A673 (cell line): Measurements from ENCODE around the gene ERBIN. TPM values are rescaled to one million over a fixed set of nuclear protein-coding genes. Genes with fewer than 3 reads are reported as not detected.

Experiments
- BruUV-seq: library from RNA; stranded (reverse); fragments of 400-500 nt; replicated peaks from 2 replicates; lab custom pipeline; 2021; lab: Mats Ljungman, UMichigan
- CTCF ChIA-PET: fragments of 300-600 bp; sonication (Branson Sonifier 250); formaldehyde crosslinking; loops from one replicate; lab custom pipeline; 2022; ENCODE audit warnings: antibody characterized with exemption; lab: Charles Lee
- POLR2A ChIA-PET: fragments of 300-600 bp; sonication (Branson Sonifier 250); formaldehyde crosslinking; loops from one replicate; lab custom pipeline; 2022; ENCODE audit warnings: antibody characterized with exemption; ENCODE audit not compliant: low non-redundant PET; lab: Charles Lee
- DNase-seq: peaks from one replicate; pipeline ENCODE4 v3.0.0-alpha.2; 2015; ENCODE audit warnings: low spot score
- H3K27ac ChIP-seq: fragments of 200-600 bp; sonication (generic); 2 replicates; pipeline ENCODE4 v1.5.1; 2016; ENCODE audit warnings: mixed run types, low read depth, mild to moderate bottlenecking, mixed read lengths, antibody characterized with exemption, low read length; ENCODE audit not compliant: poor library complexity, severe bottlenecking
- H3K27me3 ChIP-seq: fragments of 200-600 bp; sonication (generic); replicated peaks from 2 replicates; pipeline ENCODE4 v1.6.1; 2017; ENCODE audit warnings: mixed run types, low read depth, mild to moderate bottlenecking, mixed read lengths, antibody characterized with exemption, low read length; ENCODE audit not compliant: insufficient read depth, poor library complexity
- H3K36me3 ChIP-seq: fragments of 200-600 bp; sonication (generic); 2 replicates; pipeline ENCODE4 v1.6.1; 2016; ENCODE audit warnings: mixed run types, mild to moderate bottlenecking, mixed read lengths, antibody characterized with exemption, low read length; ENCODE audit not compliant: insufficient read depth, poor library complexity, severe bottlenecking
- H3K4me1 ChIP-seq: fragments of 200-600 bp; sonication (generic); 2 replicates; pipeline ENCODE4 v1.6.1; 2017; ENCODE audit warnings: mixed run types, mild to moderate bottlenecking, mixed read lengths, antibody characterized with exemption, low read length; ENCODE audit not compliant: insufficient read depth, poor library complexity, severe bottlenecking
- H3K4me3 ChIP-seq: fragments of 200-600 bp; sonication (generic); 2 replicates; pipeline ENCODE4 v1.5.1; 2016; ENCODE audit warnings: low read depth, mixed run types, mild to moderate bottlenecking, mixed read lengths, low read length; ENCODE audit not compliant: poor library complexity, severe bottlenecking
- H3K9me3 ChIP-seq: fragments of 200-600 bp; sonication (generic); 2 replicates; pipeline ENCODE4 v1.6.1; 2016; ENCODE audit warnings: mixed run types, low read depth, mild to moderate bottlenecking, mixed read lengths, antibody characterized with exemption, low read length; ENCODE audit not compliant: poor library complexity, severe bottlenecking
- CTCF ChIP-seq: fragments of 300-800, 200-600 bp; sonication (generic); conservative IDR thresholded peaks from 2 replicates; pipeline ENCODE4 v1.5.1; 2017; ENCODE audit warnings: low read depth, mild to moderate bottlenecking, antibody characterized with exemption, low read length, moderate library complexity, mixed read lengths
- EZH2 ChIP-seq: fragments of 200-600 bp; sonication (generic); IDR thresholded peaks from 2 replicates; pipeline ENCODE4 v1.6.1; 2017; ENCODE audit warnings: borderline replicate concordance, low read depth, mild to moderate bottlenecking, mixed read lengths, antibody characterized with exemption, low read length; ENCODE audit not compliant: poor library complexity, severe bottlenecking
- intact Hi-C: fragments of 100-400 bp; cut with micrococcal nuclease; formaldehyde crosslinking; loops from one replicate; pipeline ENCODE4 v1.10.0; 2022; ENCODE audit not compliant: unreplicated experiment
- total RNA-seq: library from RNA; stranded (reverse); gene quantifications from 2 replicates; pipeline ENCODE4 v1.2.3, GENCODE V29; 2021

ERBIN gene
- total RNA-seq, 1 experiment from 2014 or later: 47.5 TPM

- Histone ChIP-seq H3K4me3 (no peak overlapping the region), H3K27ac (no peak overlapping the region), H3K9me3 (no peaks in the 10 kb centered on the region), H3K27me3 (no peaks in the 10 kb centered on the region), H3K4me1 (no peaks in the 10 kb centered on the region), H3K36me3 (no peaks in the 10 kb centered on the region)
- ChIA-PET CTCF (no interaction called here), POLR2A (no interaction called here)
- intact Hi-C loops: no loop called here
- no TSS peak for BruUV-seq
- no peak for DNase-seq
- TF ChIP-seq EZH2 (no peak), CTCF (no peak)
Observed at GRCh38 chr5:66013397-66013796, 87.0 kb downstream of the ERBIN start.

GRCh38 chr5:66013906-66014305 lies 87.5 kb downstream of the ERBIN start:
- no peak for TF ChIP-seq CTCF
- TF ChIP-seq EZH2: no peak
- BruUV-seq: no TSS peak
- Histone ChIP-seq H3K36me3 (no peaks in the 10 kb centered on the region), H3K4me3 (no peak overlapping the region), H3K27me3 (no peaks in the 10 kb centered on the region), H3K9me3 (no peaks in the 10 kb centered on the region), H3K4me1 (no peaks in the 10 kb centered on the region), H3K27ac (no peak overlapping the region)
- intact Hi-C loops: no loop called here
- DNase-seq: no peak
- CTCF ChIA-PET: no interaction called here
- POLR2A ChIA-PET: no interaction called here

- intact Hi-C loops: no loop called here
- ChIA-PET CTCF (no interaction called here), POLR2A (no interaction called here)
- BruUV-seq: no TSS peak
- Histone ChIP-seq H3K4me1 (no peaks in the 10 kb centered on the region), H3K27ac (no peak overlapping the region), H3K27me3 (no peaks in the 10 kb centered on the region), H3K9me3 (no peaks in the 10 kb centered on the region), H3K36me3 (no peaks in the 10 kb centered on the region), H3K4me3 (no peak overlapping the region)
- DNase-seq: no peak
- TF ChIP-seq CTCF (no peak), EZH2 (no peak)
Observed at GRCh38 chr5:66015196-66015960, 89.0 kb downstream of the ERBIN start.
